Hippocampal formation (tissue), 2 donors: ENCODE data around the gene VASP.
"Not testable (repeated sequence)": the region's sequence is repeated elsewhere in the genome, so short reads cannot be mapped to it uniquely, and the experiment has no call there.

Experiments used
- DNase-seq, 2 donors: peaks; one replicate each; lab custom pipeline; 2025; lab: John Stamatoyannopoulos, UW

VASP gene

DNA sequence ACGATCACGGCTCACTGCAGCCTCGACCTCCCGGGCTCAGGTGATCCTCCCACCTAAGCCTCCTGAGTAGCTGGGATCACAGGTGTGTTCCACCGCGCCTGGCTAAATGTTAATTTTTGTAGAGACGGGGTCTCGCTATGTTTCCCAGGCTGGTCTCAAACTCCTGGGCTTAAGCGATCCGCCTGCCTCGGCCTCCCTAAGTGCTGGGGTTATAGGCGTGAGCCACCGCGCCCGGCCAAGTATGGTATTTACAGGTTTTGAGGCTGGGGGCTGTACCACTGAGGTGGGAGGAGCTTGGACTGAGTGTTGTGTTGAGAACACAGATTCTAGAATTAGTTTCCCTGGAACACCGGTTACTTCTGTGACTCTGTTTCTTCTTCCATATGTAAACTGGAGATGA, 9.5 kb upstream of the VASP start:
- DNase-seq: no peak

DNA sequence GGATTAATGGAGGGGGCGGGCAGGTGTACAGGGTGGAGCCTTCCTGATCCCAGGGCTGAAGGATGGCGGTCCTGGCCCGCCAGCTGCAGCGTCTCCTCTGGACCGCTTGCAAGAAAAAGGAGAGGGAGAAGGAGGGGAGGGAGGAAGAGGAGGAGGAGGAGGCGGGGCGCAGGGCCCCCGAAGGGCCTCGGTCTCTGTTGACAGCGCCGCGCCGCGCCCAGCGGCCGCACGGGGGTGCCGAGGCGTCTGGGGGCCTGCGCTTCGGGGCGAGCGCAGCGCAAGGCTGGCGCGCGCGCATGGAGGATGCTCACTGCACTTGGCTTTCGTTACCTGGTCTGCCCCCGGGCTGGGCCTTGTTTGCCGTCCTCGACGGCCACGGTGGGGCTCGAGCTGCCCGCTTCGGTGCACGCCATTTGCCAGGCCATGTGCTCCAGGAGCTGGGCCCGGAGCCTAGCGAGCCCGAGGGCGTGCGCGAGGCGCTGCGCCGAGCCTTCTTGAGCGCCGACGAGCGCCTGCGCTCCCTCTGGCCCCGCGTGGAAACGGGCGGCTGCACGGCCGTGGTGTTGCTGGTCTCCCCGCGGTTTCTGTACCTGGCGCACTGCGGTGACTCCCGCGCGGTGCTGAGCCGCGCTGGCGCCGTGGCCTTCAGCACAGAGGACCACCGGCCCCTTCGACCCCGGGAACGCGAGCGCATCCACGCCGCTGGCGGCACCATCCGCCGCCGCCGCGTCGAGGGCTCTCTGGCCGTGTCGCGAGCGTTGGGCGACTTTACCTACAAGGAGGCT, 8.7 kb upstream of the VASP start, which contains the start of gene PPM1N:
Gene PPM1N, plus strand, starts transcription at position 33 of the 785 bp plus-strand sequence. Its CDS starts 30 bp downstream, at position 63.
- no peak for DNase-seq

DNA sequence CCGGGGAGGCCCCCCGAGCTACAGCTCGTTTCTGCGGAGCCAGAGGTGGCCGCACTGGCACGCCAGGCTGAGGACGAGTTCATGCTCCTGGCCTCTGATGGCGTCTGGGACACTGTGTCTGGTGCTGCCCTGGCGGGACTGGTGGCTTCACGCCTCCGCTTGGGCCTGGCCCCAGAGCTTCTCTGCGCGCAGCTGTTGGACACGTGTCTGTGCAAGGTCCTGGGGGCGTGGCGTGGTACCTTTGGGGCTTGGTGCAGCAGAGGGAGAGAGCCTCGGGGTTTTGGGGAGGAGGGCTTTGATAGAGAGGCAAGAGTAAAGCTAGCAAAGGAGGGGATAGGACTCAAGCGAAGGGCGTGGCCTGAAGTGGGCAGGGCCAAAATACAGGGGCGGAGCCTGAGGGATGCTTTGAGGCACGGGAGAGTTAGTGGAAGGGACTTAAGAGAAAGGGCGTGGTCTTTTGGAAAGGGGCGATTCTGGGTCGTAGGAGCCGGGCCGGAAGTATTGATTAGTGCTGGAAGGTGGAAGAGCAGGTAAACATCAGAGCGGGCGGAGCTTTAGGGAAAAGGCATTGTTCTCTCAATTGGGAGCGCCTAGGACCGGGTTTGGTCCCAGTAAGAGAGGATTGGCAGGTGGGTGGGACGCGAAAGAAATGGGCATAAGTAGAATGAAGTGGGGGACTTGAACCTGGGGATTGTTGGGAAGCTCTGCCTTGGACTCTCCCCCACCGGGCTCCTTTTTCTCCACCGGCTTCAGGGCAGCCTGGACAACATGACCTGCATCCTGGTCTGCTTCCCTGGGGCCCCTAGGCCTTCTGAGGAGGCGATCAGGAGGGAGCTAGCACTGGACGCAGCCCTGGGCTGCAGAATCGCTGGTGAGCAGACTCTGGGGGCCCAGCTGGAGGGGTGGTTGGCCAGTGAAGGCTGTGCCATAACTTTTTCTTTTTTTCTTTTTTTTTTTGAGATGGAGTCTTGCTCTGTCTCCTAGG, 7.8 kb upstream of the VASP start:
- DNase-seq: no peak

DNA sequence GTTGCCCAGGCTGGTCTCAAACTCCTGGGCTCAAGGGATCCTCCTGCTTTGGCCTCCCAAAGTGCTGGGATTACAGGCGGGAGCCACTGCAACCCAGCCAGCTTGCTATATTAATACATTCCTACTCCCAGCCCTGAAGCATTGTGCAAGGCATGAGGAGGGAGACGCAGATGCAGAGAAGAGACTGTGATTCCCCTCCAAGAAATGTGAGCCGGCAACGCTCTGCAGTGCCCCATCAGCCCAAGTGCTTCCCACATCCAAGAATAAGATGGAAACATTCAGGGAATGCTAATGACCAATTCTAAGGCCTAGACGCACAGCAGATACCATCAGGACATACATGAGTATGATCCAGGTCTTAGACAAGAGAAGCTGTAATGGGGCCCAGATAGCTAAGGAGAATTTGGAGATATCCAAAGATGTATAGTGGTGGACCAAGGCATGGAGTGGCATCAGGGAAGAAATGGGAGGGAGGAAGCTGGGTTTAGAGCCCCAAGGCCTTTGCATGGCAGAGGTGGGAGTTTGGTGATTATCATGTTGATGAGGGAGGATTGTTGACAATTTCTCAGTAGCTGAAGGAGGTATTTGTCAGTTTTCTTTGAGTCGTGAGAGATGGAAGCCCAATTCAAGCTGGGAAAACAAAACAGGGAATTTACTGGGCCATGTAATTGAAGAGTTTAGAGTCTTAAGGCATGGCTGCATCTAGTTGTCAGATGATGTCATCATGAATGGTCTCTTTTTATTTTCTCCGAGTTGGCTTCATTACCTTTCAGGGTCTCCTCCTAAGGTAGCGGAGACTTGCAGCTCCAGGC, 6.2 kb upstream of the VASP start:
- DNase-seq: no peak

DNA sequence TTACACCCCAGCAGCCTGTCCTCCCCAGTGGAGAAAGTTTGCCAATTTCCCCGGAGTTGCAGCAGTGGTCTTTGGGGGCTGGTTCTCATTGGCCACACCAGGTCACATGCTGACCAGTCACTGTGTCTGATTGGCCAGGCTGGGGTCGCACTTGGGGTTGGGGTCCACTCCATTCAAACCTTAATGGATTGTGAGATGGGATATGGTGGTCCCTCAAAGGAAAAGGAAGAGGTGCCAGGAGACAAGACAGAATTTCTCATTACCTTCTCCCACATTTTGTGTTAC, 5.6 kb upstream of the VASP start:
- DNase-seq: no peak

DNA sequence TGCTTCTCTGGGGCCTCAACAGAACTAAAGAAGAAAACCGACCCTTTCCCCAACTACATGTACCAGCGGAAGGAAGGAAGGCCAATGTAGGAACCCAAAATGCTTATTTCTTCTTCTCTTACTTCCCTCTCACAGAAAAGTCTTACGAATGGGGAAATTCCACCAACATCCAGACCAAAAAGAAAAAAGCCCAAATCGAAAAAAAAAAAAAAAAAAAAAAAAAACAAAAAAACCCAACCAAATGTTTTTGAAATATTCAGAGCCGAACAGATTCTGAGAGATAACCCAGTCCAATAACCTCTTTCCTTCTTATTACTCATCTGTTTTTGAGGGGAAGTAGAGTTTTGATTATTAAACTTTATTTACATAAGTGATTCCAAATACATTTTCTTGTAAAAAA, 5.2 kb upstream of the VASP start:
- DNase-seq: no peak

DNA sequence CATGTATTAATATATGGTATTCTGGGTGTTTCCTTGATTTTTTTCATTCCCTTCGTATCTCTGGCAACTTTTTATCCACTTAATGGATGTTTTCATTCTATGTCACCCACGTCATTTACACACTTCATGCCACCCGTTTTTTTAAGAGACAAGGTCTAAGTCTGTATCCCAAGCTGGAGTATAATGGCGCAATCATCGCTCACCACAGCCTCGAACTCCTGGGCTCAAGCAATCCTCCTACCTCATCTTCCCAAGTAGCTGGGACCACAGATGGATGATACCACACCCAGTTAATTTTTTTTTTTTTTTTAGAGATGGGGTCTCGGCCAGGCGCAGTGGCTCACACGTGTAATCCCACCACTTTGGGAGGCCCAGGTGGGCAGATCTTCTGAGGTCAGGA, 3.4 kb upstream of the VASP start:
- DNase-seq: no peak

DNA sequence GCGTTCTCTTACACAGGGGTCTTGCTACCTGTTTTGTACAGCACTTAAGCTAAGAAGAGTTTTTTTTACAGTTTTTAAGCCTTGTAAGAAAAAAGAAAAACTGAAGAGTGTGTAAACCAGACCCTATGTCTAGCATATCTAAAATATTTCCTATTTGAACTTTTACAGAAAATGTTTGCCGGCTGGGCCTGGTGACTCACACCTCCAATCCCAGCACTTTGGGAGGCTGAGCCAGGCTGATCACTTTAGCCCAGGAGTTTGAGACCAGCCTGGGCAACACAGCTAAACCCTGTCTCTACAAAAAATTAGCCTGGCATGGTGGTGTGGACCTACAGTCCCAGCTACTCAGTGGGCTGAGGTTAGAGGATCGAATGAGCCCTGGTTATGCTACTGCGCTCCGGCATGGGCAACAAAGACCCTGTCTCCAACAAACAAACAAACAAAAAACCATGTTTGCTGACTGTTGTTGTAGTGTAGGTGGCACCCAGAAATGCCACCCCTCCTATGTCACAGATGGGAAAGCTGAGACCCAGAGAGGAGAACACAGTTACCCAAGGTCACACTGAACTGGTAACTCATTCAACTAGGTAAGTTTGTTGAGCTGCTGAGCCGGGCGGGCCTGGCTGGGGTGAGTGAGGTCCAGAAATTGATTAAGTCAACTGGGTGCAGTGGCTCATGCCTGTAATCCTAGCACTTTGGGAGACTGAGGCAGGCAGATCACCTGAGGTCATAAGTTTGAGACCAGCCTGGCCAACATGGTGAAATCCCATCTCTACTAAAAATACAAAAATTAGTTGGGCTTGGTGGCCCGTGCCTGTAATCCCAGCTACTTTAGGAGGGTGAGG, 1.9 kb upstream of the VASP start:
- DNase-seq: no peak

DNA sequence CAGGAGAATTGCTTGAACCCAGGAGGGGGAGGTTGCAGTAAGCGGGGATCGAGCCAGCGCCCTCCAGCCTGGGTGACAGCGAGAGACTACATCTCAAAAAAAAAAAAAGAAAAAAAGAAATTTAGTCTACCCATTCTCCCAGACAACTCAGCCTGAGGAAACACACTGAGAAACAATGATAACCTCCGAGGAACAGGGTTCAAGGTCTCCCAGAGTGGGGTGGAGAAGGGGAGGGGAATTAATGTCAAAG, 1.4 kb upstream of the VASP start:
- no peak for DNase-seq

DNA sequence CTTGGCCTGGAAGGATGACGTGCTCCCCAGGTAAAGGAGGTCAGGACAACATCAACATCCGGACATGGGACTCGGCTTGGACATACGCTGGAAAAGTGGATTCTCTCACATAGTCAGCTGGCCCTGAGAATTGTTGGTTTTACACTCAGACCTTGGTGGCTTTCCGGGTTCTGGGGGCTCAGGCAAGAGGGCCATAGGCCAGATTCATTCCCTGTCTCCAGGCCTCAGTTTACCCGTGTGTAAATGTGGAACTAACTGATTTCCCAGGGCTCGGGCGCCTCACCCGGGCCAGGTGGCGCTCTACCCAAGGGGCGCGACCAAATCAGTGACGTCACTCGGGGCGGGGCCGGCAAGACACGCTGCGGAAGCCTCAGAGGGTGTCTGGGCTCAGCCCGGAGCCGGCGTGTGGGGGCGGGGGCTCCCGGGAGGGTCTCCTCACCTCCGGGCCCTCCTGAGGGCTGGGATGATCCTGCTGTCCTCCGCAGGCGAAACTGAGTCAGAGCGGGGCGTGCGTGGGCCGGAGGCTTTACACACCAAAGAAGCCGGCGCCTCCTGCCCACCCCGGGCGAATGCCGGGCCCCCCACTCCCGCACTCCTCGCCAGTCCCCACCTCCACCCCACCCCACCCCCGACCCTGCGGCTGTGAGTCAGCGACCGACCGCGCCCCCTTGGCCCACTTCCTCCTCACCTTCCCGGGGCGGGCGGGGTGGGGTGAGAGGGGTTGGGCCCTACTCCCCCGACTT, 862 bp upstream of the VASP start:
- DNase-seq: peak; percentile 81 to 88

DNA sequence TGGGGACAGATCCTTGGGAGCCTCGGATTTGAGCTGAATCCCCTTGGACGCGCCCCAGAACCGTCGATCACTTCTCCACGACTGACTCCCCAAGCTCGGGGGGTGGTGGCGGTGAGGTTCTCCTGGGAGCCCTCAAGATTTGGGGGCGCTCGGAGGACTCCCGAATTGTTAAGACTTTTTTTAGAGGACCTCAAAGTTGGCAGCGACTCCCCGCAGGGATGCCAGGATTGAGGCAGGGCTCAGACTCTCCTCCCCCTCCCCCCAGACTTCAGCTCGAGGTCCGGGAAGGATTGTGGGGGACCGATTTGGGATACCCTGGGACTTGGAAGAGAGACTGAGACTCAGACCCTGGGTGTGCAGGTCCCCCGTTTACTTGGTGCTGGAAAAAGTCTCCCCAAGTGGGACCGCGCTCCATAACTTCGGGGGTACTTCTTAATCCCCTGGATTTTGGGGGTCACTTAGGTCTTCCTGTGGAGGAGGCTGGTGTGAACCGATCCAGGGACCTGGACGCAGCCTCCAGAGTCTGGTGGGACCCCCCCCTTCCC, 665 bp downstream of the VASP start:
- DNase-seq: no peak

DNA sequence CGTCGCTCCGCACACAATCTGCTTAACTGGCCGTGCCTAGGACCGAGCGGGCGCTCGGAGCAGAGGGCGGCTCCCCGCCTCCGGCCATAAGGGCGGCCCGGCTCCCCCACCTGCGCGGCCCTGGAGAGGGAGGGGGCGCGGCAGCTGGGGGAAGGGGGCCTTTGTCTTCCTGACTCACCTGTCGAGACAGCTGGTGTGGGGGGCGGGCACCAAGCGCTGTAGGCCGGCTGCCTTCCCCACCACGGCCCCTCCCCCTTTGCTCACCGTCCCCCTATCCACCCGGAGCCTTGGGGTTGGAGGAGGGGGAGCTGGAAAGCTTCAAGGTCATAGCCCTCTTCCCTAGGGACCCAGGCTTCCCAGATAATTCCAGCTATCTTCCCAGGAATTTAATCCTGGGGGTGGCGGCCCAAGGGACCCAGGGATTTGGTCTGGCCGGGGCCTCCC, 1.2 kb downstream of the VASP start:
- DNase-seq: no peak

DNA sequence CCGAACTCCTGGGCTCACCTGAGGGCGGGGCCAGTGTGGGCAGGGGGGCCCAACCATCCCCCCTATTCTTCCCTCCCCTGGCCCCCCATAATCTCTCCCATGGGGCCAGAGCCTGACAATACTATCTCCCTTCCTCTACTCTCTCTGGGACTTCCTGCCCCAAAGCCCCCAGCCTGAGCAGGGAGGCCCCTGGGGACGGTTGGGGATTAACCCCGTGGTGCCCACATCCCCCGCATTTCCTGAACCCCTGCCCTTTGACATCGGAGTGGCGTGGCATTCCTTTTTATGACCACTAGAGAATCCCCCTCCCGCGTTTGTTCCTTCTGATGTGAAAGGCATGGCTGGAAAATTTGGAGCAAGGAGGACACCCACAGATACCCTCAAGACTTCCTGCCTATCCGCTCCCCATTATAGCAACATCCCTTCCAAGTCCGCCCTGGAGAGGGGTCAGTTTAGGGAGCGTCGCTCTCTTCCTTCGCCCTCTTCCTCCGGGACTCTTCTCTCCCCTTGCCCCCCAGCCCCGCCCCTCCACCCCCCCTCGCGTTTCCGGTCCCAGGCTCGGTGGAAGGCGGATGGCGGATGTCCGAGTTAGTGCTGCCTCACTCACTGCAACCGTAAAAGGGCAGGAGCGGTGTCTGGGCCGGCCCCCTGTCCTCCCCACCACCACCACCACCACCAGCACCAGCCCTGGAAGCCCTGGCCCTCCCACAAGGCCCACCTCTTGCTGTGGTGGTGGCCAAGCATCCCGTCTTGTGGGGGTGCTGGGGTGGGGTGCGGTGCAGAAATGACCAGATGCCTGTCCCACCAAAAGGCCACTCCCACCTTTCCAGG, 1.8 kb downstream of the VASP start:
- peak in 1 of 2 donors; percentile 13 for DNase-seq

DNA sequence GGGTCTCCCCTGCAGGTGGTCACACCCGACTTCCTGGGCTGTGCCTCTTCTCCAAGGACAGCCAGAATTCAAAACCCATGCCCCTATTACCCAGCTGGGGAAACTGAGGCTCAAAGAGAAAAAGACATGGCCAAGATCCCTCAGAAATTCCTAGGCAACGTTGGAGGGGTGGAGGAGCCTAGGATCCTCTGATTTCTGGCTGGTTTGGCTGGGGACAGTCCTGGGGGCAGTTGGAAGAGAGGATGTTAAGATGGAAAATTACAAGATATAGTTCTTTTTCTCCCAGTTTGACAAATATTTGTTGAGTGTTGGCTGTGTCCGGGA, 2.4 kb downstream of the VASP start:
- DNase-seq: no peak

DNA sequence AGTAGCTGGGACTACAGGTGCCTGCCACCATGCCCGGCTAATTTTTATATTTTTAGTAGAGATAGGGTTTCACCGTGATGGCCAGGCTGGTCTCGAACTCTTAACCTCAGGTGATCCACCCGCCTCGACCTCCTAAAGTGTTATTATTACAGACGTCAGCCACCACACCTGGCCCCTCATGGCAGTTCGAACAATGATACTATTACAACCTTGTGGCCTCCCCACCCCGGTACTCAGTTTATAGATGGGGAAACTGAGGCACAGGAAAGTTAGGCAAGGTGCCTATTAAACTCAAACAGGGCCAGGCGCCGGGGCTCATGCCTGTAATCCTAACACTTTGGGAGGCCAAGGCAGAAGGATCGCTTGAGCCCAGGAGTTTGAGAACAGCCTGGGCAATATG, 3.1 kb downstream of the VASP start:
- DNase-seq: not testable (repeated sequence)

DNA sequence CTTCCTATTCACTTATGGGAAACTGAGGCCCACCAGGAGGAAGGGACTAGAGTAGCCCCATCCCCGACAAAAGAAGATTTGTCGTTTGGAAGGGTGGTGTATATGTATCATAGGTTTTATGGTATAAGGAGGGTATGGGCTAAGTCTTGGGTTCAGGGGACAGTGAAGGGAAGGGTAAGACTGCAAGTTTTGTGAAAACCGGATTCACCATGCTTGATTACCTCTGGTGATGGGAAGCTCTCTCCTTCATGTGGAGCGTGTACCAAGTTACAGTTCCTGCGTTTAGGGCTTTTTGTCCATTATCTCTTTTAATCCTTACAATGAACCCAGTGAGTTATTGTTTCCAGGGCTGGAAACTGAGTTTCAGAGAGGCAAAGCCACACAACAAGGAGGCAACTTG, 3.8 kb downstream of the VASP start:
- no peak for DNase-seq

DNA sequence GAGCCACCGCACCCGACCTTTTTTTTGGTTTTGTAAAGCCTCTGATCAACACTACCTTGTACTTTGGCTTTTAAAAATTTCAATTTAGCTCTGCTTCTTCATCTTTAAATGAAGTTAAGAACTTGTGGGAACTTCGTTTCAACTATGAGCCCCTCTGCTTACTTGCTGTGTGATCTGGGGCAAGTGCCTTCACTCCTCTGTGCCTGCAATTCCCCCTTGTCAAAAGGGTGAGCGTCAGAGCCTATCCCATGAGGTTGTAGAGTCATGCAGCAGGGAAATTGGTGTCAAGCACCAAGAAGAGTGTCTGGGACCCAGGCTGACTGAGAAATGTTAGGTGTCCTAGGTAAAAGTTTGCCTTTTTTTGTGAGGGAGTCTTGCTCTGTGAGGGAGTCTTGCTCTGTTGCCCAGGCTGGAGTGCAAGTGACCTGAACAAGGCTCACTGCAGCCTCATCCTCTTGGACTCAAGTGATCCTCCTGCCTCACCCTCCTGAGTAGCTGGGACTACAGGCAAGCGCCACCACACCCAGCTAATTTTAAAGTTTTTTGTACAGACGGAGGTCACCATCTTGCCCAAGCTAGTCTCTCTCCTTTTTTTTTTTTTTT, 5.7 kb downstream of the VASP start:
- no peak for DNase-seq

DNA sequence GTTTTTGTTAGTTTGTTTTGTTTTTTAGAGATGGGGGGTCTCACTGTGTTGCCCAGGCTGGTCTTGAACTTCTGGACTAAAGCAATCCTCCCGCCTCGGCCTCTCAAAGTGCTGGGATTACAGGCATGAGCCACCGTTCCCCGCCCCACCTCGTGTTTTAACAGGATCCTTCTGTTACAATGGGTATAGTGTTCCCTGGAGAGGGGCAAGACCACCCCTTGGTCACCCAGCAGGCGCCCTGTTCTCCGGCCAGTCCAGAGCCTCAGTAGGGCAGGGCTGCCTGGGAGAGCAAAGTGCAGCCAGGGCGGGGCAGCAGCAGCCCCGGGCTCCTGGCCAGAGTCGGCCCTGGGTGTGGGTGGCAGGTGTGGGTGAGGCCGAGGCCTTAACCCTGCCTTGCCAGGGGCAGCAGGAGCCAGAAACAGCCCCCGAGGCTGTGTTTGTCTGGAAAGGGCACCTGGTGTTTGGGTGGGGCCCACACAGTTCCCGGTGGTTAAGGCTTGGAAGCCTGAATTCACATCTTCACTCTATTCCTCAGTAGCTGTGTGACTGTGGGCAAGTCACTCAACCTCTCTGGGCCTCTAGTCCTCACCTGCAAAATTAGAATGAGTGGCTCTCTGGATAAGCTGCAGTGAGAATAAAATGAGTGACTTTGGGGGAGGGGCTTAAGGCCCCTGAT, 7.2 kb downstream of the VASP start:
- no peak for DNase-seq
